ENCODE measurements around the gene ANKRD2.
A peak's percentile ranks its signal among the peaks of the same experiment; 100 is the strongest.

ANKRD2 gene

DNA sequence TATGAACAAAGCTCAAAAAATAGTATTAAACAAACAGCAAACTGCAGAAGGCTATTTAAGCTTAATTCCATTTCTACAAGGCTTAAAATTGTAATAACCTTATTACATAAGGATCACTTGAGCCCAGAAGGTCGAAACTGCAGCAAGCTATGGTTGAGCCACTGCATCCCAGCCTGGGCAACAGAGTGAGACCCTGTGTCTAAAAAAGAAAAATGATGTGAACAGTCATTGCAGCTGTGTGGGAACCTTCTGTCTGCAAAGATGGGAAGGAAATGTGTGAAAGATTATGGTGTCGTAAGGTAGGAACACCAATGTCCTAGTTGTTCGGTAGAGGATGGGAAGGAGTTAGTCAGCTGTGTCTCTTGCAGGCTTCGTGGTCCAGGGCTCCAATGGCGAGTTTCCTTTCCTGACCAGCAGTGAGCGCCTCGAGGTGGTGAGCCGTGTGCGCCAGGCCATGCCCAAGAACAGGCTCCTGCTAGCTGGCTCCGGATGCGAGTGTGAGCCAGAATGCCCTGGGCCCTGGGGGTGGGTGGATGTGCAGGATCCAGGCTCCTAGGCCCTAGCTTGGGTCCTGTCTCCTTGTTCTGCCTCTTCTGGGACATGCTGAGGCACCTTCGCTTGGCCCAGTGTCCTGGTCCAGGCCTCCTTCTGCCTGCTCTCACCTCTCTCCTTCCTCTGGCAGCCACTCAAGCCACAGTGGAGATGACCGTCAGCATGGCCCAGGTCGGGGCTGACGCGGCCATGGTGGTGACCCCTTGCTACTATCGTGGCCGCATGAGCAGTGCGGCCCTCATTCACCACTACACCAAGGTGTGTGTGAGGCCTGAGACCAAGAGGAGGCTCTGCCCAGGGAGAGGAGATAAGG, 26.1 kb downstream of the ANKRD2 start:
- no peak for DNase-seq

DNA sequence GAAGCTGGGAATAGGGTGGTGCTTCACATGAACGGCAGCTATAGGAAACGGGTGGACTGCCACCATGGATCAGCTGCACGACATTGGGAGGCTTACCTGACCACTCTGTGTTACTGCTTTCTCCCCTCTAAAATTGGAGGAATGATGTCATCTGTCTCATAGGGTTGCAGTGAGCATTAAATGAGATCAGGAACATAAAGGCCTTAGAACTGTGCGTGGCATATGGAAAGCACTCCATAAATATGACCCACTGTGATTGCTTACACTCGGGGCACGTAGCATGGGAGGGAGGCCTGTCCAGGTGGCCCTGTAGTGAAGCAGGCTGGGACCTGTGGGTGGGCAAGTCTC, 26.7 kb downstream of the ANKRD2 start:
- no peak for DNase-seq

DNA sequence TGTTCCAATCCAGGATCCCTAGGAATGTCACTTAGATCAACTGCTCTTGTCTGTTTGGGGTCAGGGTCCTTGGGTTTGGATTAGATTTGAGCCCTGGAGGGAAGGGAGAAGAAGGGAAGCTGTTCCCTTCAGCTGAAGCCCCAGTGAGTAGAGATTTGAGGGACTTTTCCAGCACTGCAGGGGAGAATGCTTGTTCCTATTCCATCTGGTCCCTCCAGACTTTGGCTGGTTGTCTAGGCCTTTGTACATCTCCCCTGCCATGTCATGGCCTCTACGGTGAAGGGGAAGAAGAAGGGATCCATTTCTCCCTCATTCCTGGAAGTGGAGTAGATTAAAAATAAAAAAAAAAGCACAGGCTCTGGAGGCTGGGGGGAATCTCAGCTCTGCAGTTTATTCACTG, 28.0 kb downstream of the ANKRD2 start:
- DNase-seq = no peak

DNA sequence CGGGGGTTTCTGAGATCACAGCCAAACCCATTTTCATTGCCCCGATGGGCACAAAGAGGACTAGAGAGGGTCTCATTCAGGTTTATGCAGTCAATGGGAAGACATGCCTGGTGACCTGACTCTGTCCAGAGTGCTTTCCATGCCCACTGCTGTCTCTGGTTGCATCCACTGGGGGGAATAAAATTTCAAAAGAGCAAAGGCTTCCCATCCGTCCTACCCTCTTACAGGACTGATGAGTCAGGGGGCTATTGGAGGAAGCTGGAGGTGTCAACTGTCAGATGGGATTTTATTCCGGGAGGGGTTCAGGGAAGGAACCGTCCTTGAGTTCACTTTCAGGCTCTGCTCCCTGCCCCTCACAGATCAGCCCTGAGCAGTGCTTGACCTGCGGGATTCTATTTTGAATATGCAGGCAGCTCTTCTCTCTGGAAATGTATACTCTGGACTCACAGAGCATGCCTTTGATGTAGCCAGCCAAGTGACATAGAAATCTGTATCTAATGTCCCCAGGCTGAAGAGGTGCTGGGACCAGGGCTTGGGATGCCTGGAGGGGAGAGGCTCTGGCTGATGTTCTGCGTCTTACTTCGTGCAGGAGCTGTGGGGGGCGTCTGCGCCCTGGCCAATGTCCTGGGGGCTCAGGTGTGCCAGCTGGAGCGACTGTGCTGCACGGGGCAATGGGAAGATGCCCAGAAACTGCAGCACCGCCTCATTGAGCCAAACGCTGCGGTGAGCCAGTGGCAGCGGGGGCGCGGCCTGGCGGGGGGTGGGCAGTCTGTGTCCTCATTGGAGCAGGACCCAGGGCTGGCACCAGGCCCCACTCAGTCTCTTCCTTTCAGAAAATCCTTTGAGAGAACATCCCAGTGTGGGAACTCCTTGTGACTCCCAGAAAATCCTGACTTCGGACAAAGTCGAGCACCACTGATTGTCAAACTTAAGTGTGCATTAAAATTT, 29.0 kb downstream of the ANKRD2 start:
- DNase-seq = no peak

DNA sequence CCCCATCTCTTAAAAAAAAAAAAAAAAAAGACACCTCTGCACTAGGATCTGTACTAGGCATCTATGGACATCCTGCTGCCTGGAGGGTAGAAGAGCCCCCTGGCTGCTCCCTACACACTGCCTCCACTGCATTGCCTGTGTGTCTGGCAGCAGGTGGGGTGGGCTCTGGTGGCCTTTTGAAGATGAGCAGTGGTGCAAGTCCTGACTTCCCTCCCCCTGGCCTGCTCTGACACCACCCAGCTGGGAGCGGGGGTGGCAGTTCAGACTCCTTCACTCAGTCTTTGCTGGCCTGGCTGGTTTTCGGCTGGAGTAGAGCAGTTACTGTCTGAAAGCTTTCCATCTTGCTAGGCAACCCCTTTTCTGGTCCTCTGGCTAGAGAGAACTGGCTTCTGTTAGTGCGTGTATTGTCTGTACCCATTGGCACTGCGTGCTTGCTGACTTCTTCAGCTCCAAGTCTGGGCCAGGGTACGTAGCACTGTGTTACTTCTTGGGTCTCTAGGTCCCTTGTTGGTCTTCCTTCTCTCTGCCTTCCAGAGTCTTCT, 34.6 kb downstream of the ANKRD2 start:
- DNase-seq = no peak

DNA sequence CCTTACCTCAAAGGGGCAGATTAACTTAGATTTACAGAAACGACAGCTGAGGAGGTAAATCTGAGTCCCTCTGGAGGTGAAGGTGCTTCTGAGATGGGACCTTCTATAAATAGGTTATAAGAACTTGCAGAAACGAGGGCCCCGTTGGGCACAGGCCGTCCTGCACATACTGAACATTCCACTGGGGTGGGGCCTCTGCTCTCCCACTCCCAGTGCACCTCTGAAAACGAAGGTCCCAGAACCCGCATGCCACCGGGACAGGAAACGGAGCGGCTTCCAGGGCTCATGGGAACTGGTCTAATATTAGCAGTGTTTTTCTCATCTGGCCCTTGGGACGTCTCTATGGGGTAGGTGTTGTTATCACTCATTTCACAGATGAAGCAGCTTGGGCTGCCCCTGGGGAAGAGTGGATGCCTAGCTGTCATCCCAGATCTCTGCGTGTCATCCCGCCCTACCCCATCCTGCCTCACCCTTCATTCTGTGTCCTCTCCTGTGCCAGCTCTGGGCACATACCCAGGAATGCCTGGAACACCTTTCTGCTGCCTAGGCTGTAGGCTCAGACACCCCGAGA, 36.5 kb downstream of the ANKRD2 start:
- no peak for DNase-seq

DNA sequence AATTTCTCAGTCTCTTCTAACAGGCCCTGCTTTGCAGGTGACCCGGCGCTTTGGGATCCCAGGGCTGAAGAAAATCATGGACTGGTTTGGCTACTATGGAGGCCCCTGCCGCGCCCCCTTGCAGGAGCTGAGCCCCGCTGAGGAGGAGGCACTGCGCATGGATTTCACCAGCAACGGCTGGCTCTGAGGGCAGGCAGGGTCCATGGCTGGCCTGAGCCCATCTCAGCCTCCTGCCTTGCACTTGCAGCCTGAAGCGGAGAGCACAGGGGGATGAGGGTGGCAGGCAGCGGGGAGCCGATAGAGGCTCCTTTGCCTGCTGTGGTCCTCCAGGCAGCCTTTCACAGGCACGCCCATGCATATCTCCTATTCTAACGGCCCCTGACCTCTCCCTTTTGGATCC, 38.9 kb downstream of the ANKRD2 start:
- no peak for DNase-seq

DNA sequence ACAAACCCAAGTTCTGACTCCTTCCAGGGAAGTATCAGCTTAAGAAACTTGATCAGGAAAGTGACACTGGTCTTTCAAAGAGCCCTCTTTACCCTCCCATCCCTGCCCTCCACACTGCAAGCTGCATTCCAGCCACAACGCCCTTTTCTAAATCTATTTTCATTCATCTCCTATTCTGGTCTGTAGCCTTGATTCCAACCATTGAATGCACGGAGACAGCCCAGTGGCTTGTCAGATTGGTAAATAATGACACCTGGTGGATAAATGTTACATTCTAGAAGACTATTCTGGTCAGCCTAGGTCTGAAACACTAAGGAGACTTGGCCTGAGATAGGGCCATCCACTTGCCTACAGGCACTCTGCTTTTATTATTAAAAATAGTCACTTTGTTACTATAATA, 39.8 kb downstream of the ANKRD2 start:
- no peak for DNase-seq

DNA sequence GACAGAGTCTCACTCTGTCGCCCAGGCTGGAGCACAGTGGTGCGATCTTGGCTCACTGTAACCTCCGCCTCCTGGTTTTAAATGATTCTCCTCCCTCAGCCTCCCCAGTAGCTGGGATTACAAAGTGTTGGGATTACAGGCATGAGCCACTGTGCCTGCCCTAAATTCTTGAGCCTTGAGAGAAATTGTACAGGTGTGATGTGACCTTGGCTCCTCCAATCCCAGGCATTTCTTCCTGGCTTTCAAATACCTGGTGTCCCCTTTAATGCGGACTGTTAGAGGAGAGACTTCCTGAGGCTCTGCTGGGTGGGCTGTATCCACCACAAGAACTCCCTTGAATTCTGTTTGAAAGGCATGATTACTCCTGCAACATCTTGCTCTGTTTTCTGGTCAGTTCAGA, 45.7 kb downstream of the ANKRD2 start:
- no peak for DNase-seq

DNA sequence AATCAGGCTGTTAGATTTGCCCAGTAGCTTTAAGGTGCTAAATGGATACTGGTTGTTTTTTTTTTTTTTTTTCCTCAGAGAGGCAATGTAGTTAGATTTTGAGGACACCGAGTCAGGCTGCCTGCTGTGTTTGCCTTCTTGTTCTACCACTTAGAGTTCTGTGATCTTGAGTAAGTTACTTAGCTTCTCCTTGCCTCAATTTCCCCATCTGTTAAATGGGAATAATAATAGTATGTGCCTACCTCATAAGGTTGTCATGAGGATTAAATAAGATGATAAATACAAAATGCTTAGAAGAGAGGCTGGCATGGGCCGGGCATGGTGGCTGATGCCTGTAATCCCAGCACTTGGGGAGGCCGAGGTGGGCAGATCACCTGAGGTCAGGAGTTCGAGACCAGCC, 46.2 kb downstream of the ANKRD2 start:
- no peak for DNase-seq

DNA sequence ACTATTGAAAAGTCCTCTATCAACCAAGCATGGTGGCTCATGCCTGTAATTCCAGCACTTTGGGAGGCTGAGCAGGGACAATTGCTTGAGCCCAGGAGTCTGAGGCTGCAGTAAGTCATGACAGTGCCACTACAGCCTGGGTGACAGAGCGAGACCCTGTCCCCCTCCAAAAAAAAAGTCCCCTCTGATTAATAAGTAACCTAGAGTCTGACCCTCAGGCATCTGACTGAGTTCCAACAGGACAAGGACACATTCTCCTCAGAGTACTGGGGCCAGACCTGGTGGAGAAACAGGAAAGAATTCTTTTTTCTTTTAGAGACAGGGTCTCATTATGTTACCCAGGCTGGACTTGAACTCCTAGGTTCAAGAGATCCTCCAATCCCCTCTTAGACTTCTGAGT, 50.7 kb downstream of the ANKRD2 start:
- DNase-seq = no peak

DNA sequence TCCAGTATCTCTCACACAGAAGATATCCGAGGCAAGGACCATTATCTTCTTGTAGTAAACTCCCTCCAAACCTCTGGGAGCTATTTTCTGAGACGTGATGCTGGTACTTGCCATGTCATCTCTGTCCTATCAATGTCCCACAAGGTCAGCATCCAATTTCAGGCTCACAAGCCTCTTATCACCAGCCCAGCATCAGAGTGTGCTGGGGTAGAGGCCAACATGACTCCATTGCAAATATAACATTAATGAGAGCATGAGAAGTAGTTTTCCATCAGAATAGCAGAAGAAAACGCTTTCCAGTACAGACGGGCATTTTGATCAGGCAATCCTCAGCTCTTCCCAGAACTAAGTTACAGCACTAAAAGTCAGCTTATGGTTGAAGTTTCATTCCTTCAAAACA, 55.2 kb downstream of the ANKRD2 start:
- no peak for DNase-seq

DNA sequence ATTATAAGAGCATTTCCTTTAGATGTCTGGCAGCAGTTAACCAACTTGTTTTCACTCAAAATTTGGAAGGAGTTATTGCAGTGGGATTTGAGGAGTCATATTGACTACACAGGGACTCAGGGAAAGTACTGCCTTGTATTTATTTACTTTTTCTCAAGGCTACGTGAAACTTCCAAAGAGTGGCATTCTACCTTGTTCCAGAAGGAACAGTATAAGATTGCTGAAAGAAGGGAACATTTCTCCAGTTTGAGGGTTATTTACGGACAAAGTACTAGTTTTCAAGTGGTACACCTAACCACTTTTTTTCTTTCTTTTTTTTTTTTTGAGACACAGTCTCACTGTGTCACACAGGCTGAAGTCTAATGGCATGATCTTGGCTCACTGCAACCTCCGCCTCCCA, 55.6 kb downstream of the ANKRD2 start:
- DNase-seq = no peak

DNA sequence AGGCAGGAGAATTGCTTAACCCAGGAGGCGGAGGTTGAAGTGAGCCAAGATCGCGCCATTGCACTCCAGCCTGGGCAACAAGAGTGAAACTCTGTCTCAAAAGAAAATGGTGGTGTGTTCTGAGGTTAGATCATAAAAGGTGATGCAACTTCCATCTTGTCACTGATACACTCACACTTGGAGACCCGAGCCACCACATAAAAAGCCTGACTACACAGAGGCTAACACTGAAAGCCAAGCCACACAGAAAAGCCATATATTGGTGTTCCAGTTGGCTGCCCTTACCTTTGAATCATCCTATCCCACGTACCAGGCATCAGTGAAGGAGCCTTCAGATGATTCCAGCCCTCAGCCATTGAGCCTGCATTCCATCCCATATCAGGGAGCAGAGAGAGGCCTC, 56.7 kb downstream of the ANKRD2 start:
- DNase-seq = no peak

DNA sequence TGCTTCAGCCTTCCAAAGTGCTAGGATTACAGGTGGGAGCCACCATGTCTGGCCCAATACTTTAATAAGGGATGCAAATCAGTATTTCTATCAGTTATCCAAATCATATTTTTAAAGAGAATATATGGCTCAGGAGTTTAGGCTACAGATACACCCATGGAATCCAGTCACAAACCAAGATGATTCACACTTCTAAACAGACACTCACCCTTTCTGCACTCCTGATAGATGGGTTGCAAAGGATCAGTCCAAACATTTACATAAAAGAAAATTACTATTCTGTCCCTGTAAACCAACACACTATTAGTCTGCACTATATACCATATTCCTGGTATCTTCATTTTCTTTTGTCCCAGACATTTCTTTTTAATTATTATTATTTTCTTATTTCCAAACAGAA, 58.5 kb downstream of the ANKRD2 start:
- no peak for DNase-seq

DNA sequence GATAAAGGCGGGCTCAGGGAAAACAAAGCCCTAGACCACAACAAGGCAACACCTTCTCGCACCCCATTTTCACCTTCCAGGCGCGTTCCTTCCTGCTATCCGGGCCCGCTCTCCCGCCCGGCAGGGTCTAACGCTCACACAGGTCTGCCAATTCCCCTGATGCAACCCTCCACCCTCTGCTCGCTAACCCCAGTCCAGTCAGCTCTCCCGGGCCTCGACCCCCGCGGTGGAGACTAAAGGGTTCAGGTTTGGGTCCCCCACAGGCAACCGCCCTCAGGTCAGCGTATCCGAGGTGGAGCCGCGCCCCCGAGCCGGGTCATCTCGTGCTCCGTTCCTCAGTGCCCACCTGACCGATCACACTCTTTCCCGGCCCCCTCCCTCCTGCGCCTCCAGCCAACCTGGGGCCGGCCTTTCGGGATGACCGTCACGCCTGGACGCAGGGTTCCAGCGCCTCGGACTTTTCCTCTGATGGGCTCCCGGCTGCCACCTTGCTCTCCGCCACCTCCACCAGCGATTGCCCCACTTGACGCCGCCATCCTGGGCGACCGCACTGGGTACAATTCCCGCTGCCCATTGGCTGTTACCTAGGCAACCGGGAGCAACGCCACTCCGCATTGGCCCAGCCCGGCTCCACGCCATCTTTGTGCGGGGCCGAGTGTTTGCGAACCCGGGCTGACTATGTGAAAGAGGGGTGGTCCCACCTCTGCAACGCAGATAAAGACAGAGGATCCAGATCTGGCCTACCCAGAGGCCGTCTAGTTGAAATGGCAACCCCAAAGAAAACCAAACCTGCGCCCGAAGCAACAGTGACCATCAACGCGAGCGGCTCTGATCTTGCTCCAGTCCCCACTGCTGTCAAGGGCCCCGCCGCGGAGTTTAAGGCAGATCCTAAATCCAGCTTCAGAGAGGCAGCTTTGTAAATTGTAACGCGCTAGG, 60.6 kb downstream of the ANKRD2 start, which contains the start of gene MORN4:
Gene MORN4 (minus strand): TSS at position 552 of the 936 bp plus-strand sequence. CDS start 13,847 bp downstream, outside the sequence.
- peak; percentile 81 for DNase-seq

Measured in COR-L47 (cell line).